Neuronal stem cell (in vitro differentiated cells): ENCODE measurements around the gene IFNA14.
"Not testable (repeated sequence)": the region's sequence is repeated elsewhere in the genome, so short reads cannot be mapped to it uniquely, and the experiment has no call there.

Source experiments
- DNase-seq: peaks from one replicate; pipeline ENCODE4 v3.0.0-alpha.2; 2013; ENCODE audit warnings: low spot score
- H2AFZ ChIP-seq: one replicate; pipeline ENCODE4 v1.6.1; 2013; ENCODE audit warnings: mild to moderate bottlenecking, low read length, inconsistent platforms
- H2AK5ac ChIP-seq: 2 replicates; pipeline ENCODE4 v1.6.1; 2013; ENCODE audit warnings: low read depth, mild to moderate bottlenecking, inconsistent platforms, low read length, moderate library complexity, mixed read lengths
- H2BK120ac ChIP-seq: 2 replicates; pipeline ENCODE4 v1.6.1; 2013; ENCODE audit warnings: low read depth, mild to moderate bottlenecking, inconsistent platforms, low read length, moderate library complexity, mixed read lengths
- H2BK12ac ChIP-seq: one replicate; pipeline ENCODE4 v1.6.1; 2013; ENCODE audit warnings: low read length, inconsistent platforms
- H2BK15ac ChIP-seq: 2 replicates; pipeline ENCODE4 v1.6.1; 2013; ENCODE audit warnings: mild to moderate bottlenecking, low read length, inconsistent platforms, mixed read lengths
- H2BK5ac ChIP-seq: one replicate; pipeline ENCODE4 v1.6.1; 2013; ENCODE audit warnings: inconsistent platforms, mild to moderate bottlenecking, low read length, moderate library complexity
- H3K14ac ChIP-seq: one replicate; pipeline ENCODE4 v1.6.1; 2013; ENCODE audit warnings: low read length, inconsistent platforms
- H3K18ac ChIP-seq: 2 replicates; pipeline ENCODE4 v1.6.1; 2013; ENCODE audit warnings: low read length, inconsistent platforms
- H3K23ac ChIP-seq: 2 replicates; pipeline ENCODE4 v1.6.1; 2013; ENCODE audit warnings: low read depth, mild to moderate bottlenecking, mixed read lengths, low read length, inconsistent platforms; ENCODE audit not compliant: poor library complexity
- H3K27ac ChIP-seq: replicated peaks from 3 replicates; pipeline ENCODE4 v1.5.1; 2013; ENCODE audit warnings: low read length, inconsistent platforms
- H3K27me3 ChIP-seq, 3 experiments: 2 replicates each; pipeline ENCODE4 v1.6.1; 2013; ENCODE audit warnings: low read length in 3 of 3, mild to moderate bottlenecking in 2 of 3, inconsistent platforms in 1 of 3, low read depth in 1 of 3, mixed read lengths in 1 of 3, moderate library complexity in 1 of 3; ENCODE audit not compliant: control insufficient read depth in 3 of 3, insufficient read depth in 3 of 3
- H3K36me3 ChIP-seq, 2 donors: replicated peaks in 1 of 2; 2 replicates each; pipeline ENCODE4 v1.6.1; 2013; ENCODE audit warnings: low read length in 2 of 2; ENCODE audit not compliant: control insufficient read depth in 2 of 2, insufficient read depth in 2 of 2
- H3K4ac ChIP-seq: 2 replicates; pipeline ENCODE4 v1.6.1; 2013; ENCODE audit warnings: inconsistent platforms, mild to moderate bottlenecking, low read length, moderate library complexity
- H3K4me1 ChIP-seq, 2 donors: 1 replicate in 1 of 2; 2 replicates in 1 of 2; pipeline ENCODE4 v1.6.1; 2013; ENCODE audit warnings: low read length in 2 of 2, low read depth in 1 of 2; ENCODE audit not compliant: control insufficient read depth in 2 of 2, insufficient read depth in 1 of 2
- H3K4me2 ChIP-seq: one replicate; pipeline ENCODE4 v1.6.1; 2013; ENCODE audit warnings: mild to moderate bottlenecking, low read length, inconsistent platforms; ENCODE audit not compliant: insufficient read depth, poor library complexity, severe bottlenecking
- H3K4me3 ChIP-seq, 2 donors: 2 replicates each; pipeline ENCODE4 v1.5.1; 2013; ENCODE audit warnings: low read length in 2 of 2, mild to moderate bottlenecking in 2 of 2, inconsistent platforms in 1 of 2, moderate library complexity in 1 of 2
- H3K79me1 ChIP-seq: one replicate; pipeline ENCODE4 v1.6.1; 2013; ENCODE audit warnings: low read depth, mild to moderate bottlenecking, inconsistent platforms, low read length, moderate library complexity
- H3K9ac ChIP-seq: one replicate; pipeline ENCODE4 v1.6.1; 2013; ENCODE audit warnings: mild to moderate bottlenecking, low read depth, low read length, inconsistent platforms; ENCODE audit not compliant: poor library complexity
- H3K9me3 ChIP-seq, 2 donors: replicated peaks in 1 of 2; 2 replicates each; pipeline versions ENCODE3 to v1.6.1; 2013; ENCODE audit warnings: low read length in 2 of 2, mild to moderate bottlenecking in 2 of 2, inconsistent platforms in 1 of 2, low read depth in 1 of 2, mixed read lengths in 1 of 2, moderate library complexity in 1 of 2; ENCODE audit not compliant: control insufficient read depth in 2 of 2, insufficient read depth in 1 of 2
- H4K8ac ChIP-seq: one replicate; pipeline ENCODE4 v1.6.1; 2013; ENCODE audit warnings: low read depth, mild to moderate bottlenecking, inconsistent platforms, low read length, moderate library complexity
- H4K91ac ChIP-seq: one replicate; pipeline ENCODE4 v1.6.1; 2013; ENCODE audit warnings: low read length, low read depth, mild to moderate bottlenecking, inconsistent platforms; ENCODE audit not compliant: poor library complexity
- WGBS, 2 donors: extraction: QIAGEN DNeasy Blood & Tissue Kit; methylation state at CpG; one replicate each; pipeline ENCODE4 v1.1.7; 2013; ENCODE audit warnings: missing lambda C conversion rate in 2 of 2, mixed read lengths in 1 of 2; ENCODE audit not compliant: insufficient read length in 2 of 2, insufficient replicate concordance in 1 of 2; ENCODE audit errors: extremely low coverage in 2 of 2; 5-methylcytosine and 5-hydroxymethylcytosine counted together

Gene IFNA14

DNA sequence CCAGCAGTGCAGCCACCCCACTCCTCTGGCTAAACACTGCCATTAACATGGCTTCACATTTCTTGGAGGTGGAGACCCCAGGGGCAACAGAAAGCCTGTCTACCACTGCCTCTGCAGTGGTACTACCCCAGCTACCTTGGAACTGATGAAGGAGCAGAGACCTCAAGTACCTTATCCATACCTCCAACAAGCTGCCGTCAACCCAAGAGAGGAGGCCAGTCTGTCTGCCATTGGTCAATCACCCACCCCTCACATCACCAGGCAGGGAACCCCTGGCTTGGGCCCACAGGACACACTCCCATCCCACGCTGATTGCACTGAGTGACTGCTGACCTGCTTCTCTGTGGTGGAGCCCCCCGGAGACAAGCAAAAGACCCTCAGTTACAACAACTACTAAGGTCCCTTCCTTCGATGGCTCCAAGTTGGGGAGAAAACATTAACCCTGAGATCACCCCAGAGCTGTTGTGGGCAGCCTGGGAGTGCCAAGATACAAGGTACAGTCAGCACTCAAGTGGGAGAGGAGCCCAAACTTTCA is 5.6 kb downstream of the IFNA14 start:
- no peak overlapping the region for H3K27ac ChIP-seq
- H2AK5ac ChIP-seq = no peak overlapping the region
- DNase-seq = no peak
- H3K36me3 ChIP-seq = no peaks in the 10 kb centered on the region
- H3K14ac ChIP-seq = no peak overlapping the region
- no peak overlapping the region for H3K9ac ChIP-seq
- WGBS, 2 donors = no CpG with 5 or more reads among the region's 4 CpGs
- peak overlapping the region; percentile 57 for H3K18ac ChIP-seq
- no peaks in the 10 kb centered on the region for H3K79me1 ChIP-seq
- H3K27me3 ChIP-seq = no peaks in the 10 kb centered on the region
- H3K4me1 ChIP-seq = no peaks in the 10 kb centered on the region
- H4K91ac ChIP-seq = no peak overlapping the region
- no peaks in the 10 kb centered on the region for H3K9me3 ChIP-seq
- peak overlapping the region in 1 of 2 donors; percentile 46 for H3K4me3 ChIP-seq
- no peak overlapping the region for H2BK120ac ChIP-seq
- no peak overlapping the region for H2BK12ac ChIP-seq
- no peak overlapping the region for H2AFZ ChIP-seq
- H3K4me2 ChIP-seq = no peak overlapping the region
- no peak overlapping the region for H3K4ac ChIP-seq
- no peak overlapping the region for H2BK5ac ChIP-seq
- no peak overlapping the region for H4K8ac ChIP-seq
- no peak overlapping the region for H2BK15ac ChIP-seq
- H3K23ac ChIP-seq = no peak overlapping the region

DNA sequence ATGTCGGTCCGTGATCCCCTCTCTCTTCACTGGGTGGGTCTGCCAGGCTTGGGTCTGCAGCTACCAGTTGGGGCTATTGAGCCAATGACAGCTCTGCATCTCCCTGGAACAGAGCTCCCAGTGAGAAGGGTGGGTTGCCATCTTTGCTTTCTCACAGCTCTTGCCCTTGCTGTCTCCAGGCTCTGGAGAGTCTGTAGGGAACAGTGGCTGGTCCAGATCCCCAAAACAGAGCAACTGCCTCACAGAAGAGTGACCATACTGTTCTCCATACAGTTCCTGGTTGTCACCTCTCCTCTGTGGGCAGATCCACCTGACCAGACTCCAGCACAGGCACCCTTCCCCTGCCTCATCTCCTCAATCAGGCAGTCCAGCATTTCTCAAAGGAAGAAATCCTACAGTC is 6.5 kb downstream of the IFNA14 start:
- H4K8ac ChIP-seq = no peak overlapping the region
- H2BK15ac ChIP-seq = no peak overlapping the region
- no peak overlapping the region for H2BK12ac ChIP-seq

DNA sequence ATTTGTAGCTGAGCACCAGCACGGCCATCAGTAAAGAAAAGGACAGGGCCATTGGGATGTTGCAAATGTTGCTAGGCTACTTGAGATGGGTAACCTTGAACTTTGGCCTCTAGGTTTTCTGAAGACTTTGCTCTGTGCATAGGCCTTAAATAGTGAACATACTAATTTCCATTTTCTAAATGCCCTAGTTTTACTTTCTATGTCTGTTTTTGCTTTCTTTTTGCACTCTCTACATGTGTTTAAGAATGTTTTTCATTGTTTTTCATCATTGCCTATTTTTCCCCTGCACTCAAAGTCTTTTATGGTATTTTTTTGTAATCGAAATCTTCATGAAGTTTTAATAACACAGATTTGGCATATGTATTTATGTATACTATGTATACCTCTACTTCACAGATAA is 11.7 kb downstream of the IFNA14 start, which contains the start of gene IFNA17:
TSS of gene IFNA17 (minus strand) at position 101 of the 400 bp plus-strand sequence. CDS start at position 52, 49 bp downstream.
- no peak within 1 kb of the TSS for H4K8ac ChIP-seq
- H2AK5ac ChIP-seq = no peak within 1 kb of the TSS
- no peak within 1 kb of the TSS for H3K4me2 ChIP-seq
- H3K4me3 ChIP-seq = no peak within 1 kb of the TSS
- no peak within 1 kb of the TSS for H2BK12ac ChIP-seq
- no peak within 1 kb of the TSS for H3K4ac ChIP-seq
- H3K4me1 ChIP-seq = no peaks in the 10 kb centered on the region
- no peaks in the 10 kb centered on the region for H3K36me3 ChIP-seq
- no peak within 1 kb of the TSS for H2BK5ac ChIP-seq
- no peak within 1 kb of the TSS for H3K23ac ChIP-seq
- WGBS, 2 donors = no CpG with 5 or more reads among the region's 2 CpGs
- no peak within 1 kb of the TSS for H3K14ac ChIP-seq
- H3K9ac ChIP-seq = no peak within 1 kb of the TSS
- H2BK15ac ChIP-seq = no peak within 1 kb of the TSS
- no peak within 1 kb of the TSS for H3K27ac ChIP-seq
- H2AFZ ChIP-seq = no peak within 1 kb of the TSS
- no peaks in the 10 kb centered on the region for H3K79me1 ChIP-seq
- no peaks in the 10 kb centered on the region for H3K9me3 ChIP-seq
- H2BK120ac ChIP-seq = no peak within 1 kb of the TSS
- H4K91ac ChIP-seq = no peak within 1 kb of the TSS
- DNase-seq = no peak
- no peak within 1 kb of the TSS for H3K18ac ChIP-seq
- H3K27me3 ChIP-seq = no peaks in the 10 kb centered on the region

More for the DNA sequence above, 6.5 kb downstream of the IFNA14 start:
- no peak overlapping the region for H3K4me2 ChIP-seq
- no peak overlapping the region for H3K9ac ChIP-seq
- H3K4me1 ChIP-seq = no peaks in the 10 kb centered on the region
- no peaks in the 10 kb centered on the region for H3K79me1 ChIP-seq
- no peaks in the 10 kb centered on the region for H3K36me3 ChIP-seq
- WGBS, 2 donors = no CpG with 5 or more reads among the region's 2 CpGs
- H3K14ac ChIP-seq = no peak overlapping the region
- DNase-seq = no peak
- H2AFZ ChIP-seq = no peak overlapping the region
- H4K91ac ChIP-seq = no peak overlapping the region
- H3K27me3 ChIP-seq = no peaks in the 10 kb centered on the region
- no peak overlapping the region for H3K4ac ChIP-seq
- no peak overlapping the region for H2BK120ac ChIP-seq
- H2AK5ac ChIP-seq = no peak overlapping the region
- H2BK5ac ChIP-seq = no peak overlapping the region
- H3K18ac ChIP-seq = no peak overlapping the region
- H3K23ac ChIP-seq = no peak overlapping the region
- no peaks in the 10 kb centered on the region for H3K9me3 ChIP-seq
- no peak overlapping the region for H3K4me3 ChIP-seq
- no peak overlapping the region for H3K27ac ChIP-seq

DNA sequence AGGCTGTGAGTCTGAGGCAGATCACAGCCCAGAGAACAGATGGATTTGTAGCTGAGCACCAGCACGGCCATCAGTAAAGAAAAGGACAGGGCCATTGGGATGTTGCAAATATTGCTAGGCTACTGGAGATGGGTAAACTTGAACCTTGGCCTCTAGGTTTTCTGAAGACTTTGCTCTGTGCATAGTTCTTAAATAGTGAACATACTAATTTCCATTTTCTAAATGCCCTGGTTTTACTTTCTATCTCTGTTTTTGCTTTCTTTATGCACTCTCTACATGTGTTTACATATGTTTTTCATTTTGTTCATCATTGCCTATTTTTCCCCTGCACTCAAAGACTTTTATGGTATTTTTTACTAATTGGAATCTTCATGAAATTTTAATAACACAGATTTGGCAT is 22.6 kb downstream of the IFNA14 start, which contains the start of gene IFNA16:
TSS of gene IFNA16 (minus strand) at position 101 of the 400 bp plus-strand sequence. CDS start at position 95, 6 bp downstream.
- H3K9ac ChIP-seq, DNase-seq, H2BK12ac ChIP-seq: not testable (repeated sequence)

More for the DNA sequence above, 22.6 kb downstream of the IFNA14 start, which contains the start of gene IFNA16:
- not testable (repeated sequence) for H3K4ac ChIP-seq, H3K9me3 ChIP-seq, H2BK120ac ChIP-seq, H3K36me3 ChIP-seq, H2BK15ac ChIP-seq, H3K4me2 ChIP-seq, H2BK5ac ChIP-seq, H4K8ac ChIP-seq, H3K27ac ChIP-seq, H3K79me1 ChIP-seq, H3K4me3 ChIP-seq, H2AFZ ChIP-seq, H3K4me1 ChIP-seq, H4K91ac ChIP-seq, H3K14ac ChIP-seq, H3K23ac ChIP-seq, H3K18ac ChIP-seq, H2AK5ac ChIP-seq, H3K27me3 ChIP-seq
- WGBS, 2 donors = no CpG with 5 or more reads among the region's 1 CpG
